Spleen (tissue), 7 donors: Measurements from ENCODE around the gene FAAH.

ENCODE experiments used
- POLR2A ChIP-seq, 3 donors: fragments of 450-650 bp; IDR thresholded peaks; one replicate each; pipeline ENCODE4 v1.5.1; 2017; ENCODE audit warnings: antibody characterized with exemption in 3 of 3, mild to moderate bottlenecking in 1 of 3
- TF ChIP-seq, protein P1 (sequence below), 11 experiments: fragments of 200-600 bp in 7 of 11; fragments of 450-650 bp in 4 of 11; sonication (generic) in 4 of 11; IDR thresholded peaks in 8 of 11; conservative IDR thresholded peaks in 3 of 11; 1 replicate in 7 of 11; 2 replicates in 4 of 11; pipeline versions ENCODE4 v1.4.0 to v1.8.0; 2016 to 2021; ENCODE audit warnings: antibody characterized with exemption in 11 of 11, inconsistent platforms in 4 of 11, mild to moderate bottlenecking in 1 of 11
- donor health status: DM: no; HTN: no; CAD: no; lungs with moderate emphysema.
- donor health status: DM: no; HTN: no; CAD: no.
- donor health status: DM: no; HTN: no; CAD: no.

GRCh38 chr1:46363121-46363520 is 31.0 kb upstream of the FAAH start:
- TF ChIP-seq, protein P1, sequence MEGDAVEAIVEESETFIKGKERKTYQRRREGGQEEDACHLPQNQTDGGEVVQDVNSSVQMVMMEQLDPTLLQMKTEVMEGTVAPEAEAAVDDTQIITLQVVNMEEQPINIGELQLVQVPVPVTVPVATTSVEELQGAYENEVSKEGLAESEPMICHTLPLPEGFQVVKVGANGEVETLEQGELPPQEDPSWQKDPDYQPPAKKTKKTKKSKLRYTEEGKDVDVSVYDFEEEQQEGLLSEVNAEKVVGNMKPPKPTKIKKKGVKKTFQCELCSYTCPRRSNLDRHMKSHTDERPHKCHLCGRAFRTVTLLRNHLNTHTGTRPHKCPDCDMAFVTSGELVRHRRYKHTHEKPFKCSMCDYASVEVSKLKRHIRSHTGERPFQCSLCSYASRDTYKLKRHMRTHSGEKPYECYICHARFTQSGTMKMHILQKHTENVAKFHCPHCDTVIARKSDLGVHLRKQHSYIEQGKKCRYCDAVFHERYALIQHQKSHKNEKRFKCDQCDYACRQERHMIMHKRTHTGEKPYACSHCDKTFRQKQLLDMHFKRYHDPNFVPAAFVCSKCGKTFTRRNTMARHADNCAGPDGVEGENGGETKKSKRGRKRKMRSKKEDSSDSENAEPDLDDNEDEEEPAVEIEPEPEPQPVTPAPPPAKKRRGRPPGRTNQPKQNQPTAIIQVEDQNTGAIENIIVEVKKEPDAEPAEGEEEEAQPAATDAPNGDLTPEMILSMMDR (IDR thresholded peaks at IDR 0.05 in 8 of 11, conservative IDR thresholded peaks at IDR 0.05 in 3 of 11) = no peak
- TF ChIP-seq POLR2A (IDR thresholded peaks at IDR 0.05) = no peak
